Kasumi-1 (cell line): Measurements from ENCODE around the gene P3H2.

Source experiments
- DNase-seq, 2 experiments: peaks; one replicate each; lab custom pipeline; 2025; lab: John Stamatoyannopoulos, UW

Gene P3H2

GRCh38 chr3:190124067-190124466 lies 3.4 kb upstream of the P3H2 start:
- DNase-seq, result no peak

GRCh38 chr3:190122198-190122771 lies 1.6 kb upstream of the P3H2 start:
- DNase-seq, result no peak

- DNase-seq, result no peak
Observed at GRCh38 chr3:190121383-190121782, 686 bp upstream of the P3H2 start.

- DNase-seq, result no peak
Observed at GRCh38 chr3:190121061-190121377, 322 bp upstream of the P3H2 start.

GRCh38 chr3:190119461-190120268 lies 1.0 kb downstream of the P3H2 start:
- DNase-seq, result peak in 1 of 2 experiments; percentile 7

GRCh38 chr3:190118438-190118837 lies 2.3 kb downstream of the P3H2 start:
- no peak for DNase-seq

- DNase-seq, result no peak
Observed at GRCh38 chr3:190117981-190118380, 2.7 kb downstream of the P3H2 start.

GRCh38 chr3:190116551-190117067 lies 4.1 kb downstream of the P3H2 start:
- no peak for DNase-seq

- DNase-seq, result no peak
Observed at GRCh38 chr3:190110826-190111225, 9.9 kb downstream of the P3H2 start.

GRCh38 chr3:190109441-190109840 lies 11.3 kb downstream of the P3H2 start:
- DNase-seq, result no peak

- DNase-seq, result no peak
Observed at GRCh38 chr3:190108804-190109203, 11.9 kb downstream of the P3H2 start.

GRCh38 chr3:190105876-190106275 lies 14.8 kb downstream of the P3H2 start:
- no peak for DNase-seq

GRCh38 chr3:190101320-190102011 lies 19.2 kb downstream of the P3H2 start:
- no peak for DNase-seq

- DNase-seq, result no peak
Observed at GRCh38 chr3:190099099-190099498, 21.6 kb downstream of the P3H2 start.

- DNase-seq, result no peak
Observed at GRCh38 chr3:190097617-190098016, 23.1 kb downstream of the P3H2 start.

- DNase-seq, result no peak
Observed at GRCh38 chr3:190097025-190097424, 23.7 kb downstream of the P3H2 start.

GRCh38 chr3:190096345-190096744 lies 24.4 kb downstream of the P3H2 start:
- DNase-seq, result no peak

GRCh38 chr3:190094160-190094718 lies 26.5 kb downstream of the P3H2 start:
- no peak for DNase-seq

- DNase-seq, result peak; percentile 54 to 61
Observed at GRCh38 chr3:190092250-190092649, 28.4 kb downstream of the P3H2 start.

GRCh38 chr3:190089711-190090110 lies 31.0 kb downstream of the P3H2 start:
- DNase-seq, result no peak

GRCh38 chr3:190088890-190089289 lies 31.8 kb downstream of the P3H2 start:
- DNase-seq, result no peak

- DNase-seq, result no peak
Observed at GRCh38 chr3:190086191-190086590, 34.5 kb downstream of the P3H2 start.

- no peak for DNase-seq
Observed at GRCh38 chr3:190084983-190085382, 35.7 kb downstream of the P3H2 start.
